SK-N-MC (cell line): ENCODE results near the gene INPP5D.
"Not testable (repeated sequence)": the region's sequence is repeated elsewhere in the genome, so short reads cannot be mapped to it uniquely, and the experiment has no call there.

Experiments used
- DNase-seq: peaks from one replicate; pipeline ENCODE4 v3.0.0-alpha.2; 2011; ENCODE audit warnings: low read depth, low spot score
- H3K27ac ChIP-seq: fragments of 200-600 bp; sonication (generic); 2 replicates; pipeline ENCODE4 v1.5.1; 2016; ENCODE audit warnings: mixed run types
- H3K36me3 ChIP-seq: fragments of 200-600 bp; sonication (generic); 2 replicates; pipeline ENCODE4 v1.6.1; 2017; ENCODE audit warnings: antibody characterized with exemption, low read length, mixed read lengths; ENCODE audit not compliant: insufficient read depth
- H3K4me3 ChIP-seq: fragments of 200-600 bp; sonication (generic); 2 replicates; pipeline ENCODE4 v1.5.1; 2016
- H3K9ac ChIP-seq: fragments of 200-600 bp; sonication (generic); 2 replicates; pipeline ENCODE4 v1.8.0; 2017; ENCODE audit warnings: mixed run types, mixed read lengths; ENCODE audit not compliant: insufficient read length
- H3K9me3 ChIP-seq: fragments of 200-600 bp; sonication (generic); 2 replicates; pipeline ENCODE4 v1.6.1; 2017; ENCODE audit warnings: low read depth, mild to moderate bottlenecking, antibody characterized with exemption, low read length, moderate library complexity, mixed read lengths
- EZH2 ChIP-seq: fragments of 200-600 bp; sonication (generic); IDR thresholded peaks from one replicate; pipeline ENCODE4 v1.6.1; 2017; ENCODE audit warnings: antibody characterized with exemption
- FOXP2 ChIP-seq: optimal IDR thresholded peaks from 2 replicates; pipeline ENCODE3; 2011; ENCODE audit warnings: mild to moderate bottlenecking, moderate library complexity; ENCODE audit not compliant: insufficient read depth; ENCODE audit errors: extremely low read length, control extremely low read depth
- POLR2AphosphoS5 ChIP-seq: IDR thresholded peaks from 2 replicates; pipeline ENCODE4 v1.6.1; 2012; ENCODE audit warnings: mild to moderate bottlenecking, low read depth, low read length, borderline replicate concordance

The INPP5D gene

GRCh38 chr2:233017947-233018346 lies 42.2 kb upstream of the INPP5D start:
- H3K4me3 ChIP-seq = no peak overlapping the region
- no peak for DNase-seq
- TF ChIP-seq FOXP2 = no peak

DNA sequence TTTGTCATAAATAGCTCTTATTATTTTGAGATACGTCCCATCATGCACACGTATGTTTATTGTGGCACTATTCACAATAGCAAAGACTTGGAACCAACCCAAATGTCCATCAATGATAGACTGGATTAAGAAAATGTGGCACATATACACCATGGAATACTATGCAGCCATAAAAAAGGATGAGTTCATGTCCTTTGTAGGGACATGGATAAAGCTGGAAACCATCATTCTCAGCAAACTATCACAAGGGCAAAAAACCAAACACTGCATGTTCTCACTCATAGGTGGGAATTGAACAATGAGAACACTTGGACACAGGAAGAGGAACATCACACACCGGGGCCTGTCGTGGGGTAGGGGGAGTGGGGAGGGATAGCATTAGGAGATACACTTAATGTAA lies 40.5 kb upstream of the INPP5D start:
- DNase-seq = not testable (repeated sequence)

More at GRCh38 chr2:233017947-233018346, 42.2 kb upstream of the INPP5D start:
- Histone ChIP-seq H3K9me3 (no peaks in the 10 kb centered on the region), H3K36me3 (no peaks in the 10 kb centered on the region), H3K27ac (no peak overlapping the region), H3K9ac (no peak overlapping the region)

GRCh38 chr2:233020454-233020853 lies 39.7 kb upstream of the INPP5D start:
- no peaks in the 10 kb centered on the region for H3K9me3 ChIP-seq
- H3K36me3 ChIP-seq = no peaks in the 10 kb centered on the region
- H3K27ac ChIP-seq = no peak overlapping the region
- no peak overlapping the region for H3K9ac ChIP-seq
- no peak for DNase-seq
- TF ChIP-seq POLR2AphosphoS5 (no peak), EZH2 (no peak), FOXP2 (no peak)
- H3K4me3 ChIP-seq = no peak overlapping the region

More for the DNA sequence above, 40.5 kb upstream of the INPP5D start:
- H3K4me3 ChIP-seq, H3K27ac ChIP-seq, H3K9ac ChIP-seq, H3K36me3 ChIP-seq, H3K9me3 ChIP-seq: not testable (repeated sequence)

DNA sequence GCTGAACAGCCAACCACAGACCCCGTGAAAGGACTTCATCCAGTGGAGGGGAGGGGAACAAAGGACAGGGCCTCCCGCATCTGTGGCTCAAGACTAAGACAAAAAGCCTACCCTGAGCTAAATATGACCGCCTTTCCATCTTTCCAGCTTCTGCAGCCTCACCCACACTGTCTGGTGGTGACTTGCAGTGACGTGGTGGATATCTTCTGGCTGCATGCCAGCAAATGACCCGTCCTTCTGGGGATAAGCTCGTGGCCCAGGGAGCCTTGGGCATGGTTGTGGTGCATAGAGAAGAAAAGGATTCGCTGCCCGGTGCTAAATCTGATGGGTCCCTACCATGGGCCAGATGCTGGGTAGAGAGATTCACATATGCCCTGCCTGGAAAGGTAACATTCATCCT lies 38.4 kb upstream of the INPP5D start:
- H3K27ac ChIP-seq = no peak overlapping the region
- DNase-seq = no peak
- no peaks in the 10 kb centered on the region for H3K36me3 ChIP-seq
- no peak overlapping the region for H3K4me3 ChIP-seq
- TF ChIP-seq FOXP2 = no peak
- no peak for TF ChIP-seq EZH2
- no peak for TF ChIP-seq POLR2AphosphoS5
- H3K9ac ChIP-seq = no peak overlapping the region
- no peaks in the 10 kb centered on the region for H3K9me3 ChIP-seq

- Histone ChIP-seq H3K9ac (no peak overlapping the region), H3K27ac (no peak overlapping the region), H3K9me3 (no peaks in the 10 kb centered on the region), H3K4me3 (no peak overlapping the region), H3K36me3 (no peaks in the 10 kb centered on the region)
- no peak for TF ChIP-seq POLR2AphosphoS5
- no peak for TF ChIP-seq FOXP2
- no peak for TF ChIP-seq EZH2
- no peak for DNase-seq
Observed at GRCh38 chr2:233022561-233022960, 37.6 kb upstream of the INPP5D start.

- no peak overlapping the region for H3K27ac ChIP-seq
- H3K36me3 ChIP-seq = no peaks in the 10 kb centered on the region
- no peaks in the 10 kb centered on the region for H3K9me3 ChIP-seq
- no peak overlapping the region for H3K9ac ChIP-seq
- DNase-seq = no peak
- no peak overlapping the region for H3K4me3 ChIP-seq
- TF ChIP-seq EZH2 (no peak), FOXP2 (no peak)
Observed at GRCh38 chr2:233023007-233023760, 37.0 kb upstream of the INPP5D start.

GRCh38 chr2:233023761-233024410 lies 36.3 kb upstream of the INPP5D start:
- H3K9me3 ChIP-seq = no peaks in the 10 kb centered on the region
- TF ChIP-seq EZH2 = no peak
- TF ChIP-seq POLR2AphosphoS5 = no peak
- no peak for TF ChIP-seq FOXP2
- no peaks in the 10 kb centered on the region for H3K36me3 ChIP-seq
- no peak overlapping the region for H3K4me3 ChIP-seq
- H3K9ac ChIP-seq = no peak overlapping the region
- no peak for DNase-seq
- H3K27ac ChIP-seq = no peak overlapping the region

DNA sequence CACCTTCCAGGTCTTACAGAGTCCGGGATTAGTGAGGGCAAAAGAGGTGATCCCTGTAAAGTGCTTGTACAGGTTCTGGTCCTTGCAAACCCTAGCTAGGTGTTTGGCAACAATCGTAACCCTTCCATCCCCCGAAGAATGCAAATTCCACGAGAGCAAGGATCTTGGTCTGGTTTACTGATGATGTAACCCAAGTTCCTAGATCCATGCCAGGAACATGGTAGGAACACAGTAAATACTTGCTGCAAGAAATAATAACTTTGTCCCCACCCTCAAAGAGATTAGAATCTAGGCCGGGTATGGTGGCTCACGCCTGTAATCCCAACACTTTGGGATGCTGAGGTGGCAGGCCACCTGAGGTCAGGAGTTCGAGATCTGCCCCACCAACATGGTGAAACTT lies 34.4 kb upstream of the INPP5D start:
- Histone ChIP-seq H3K9ac (no peak overlapping the region), H3K36me3 (no peaks in the 10 kb centered on the region), H3K4me3 (no peak overlapping the region), H3K9me3 (no peaks in the 10 kb centered on the region), H3K27ac (no peak overlapping the region)
- TF ChIP-seq POLR2AphosphoS5 = no peak
- no peak for TF ChIP-seq FOXP2
- no peak for TF ChIP-seq EZH2
- no peak for DNase-seq
